ENCODE data around the gene SDHAF4. TPM values are rescaled to one million over a fixed set of nuclear protein-coding genes. Genes with fewer than 3 reads are reported as not detected.
A peak's percentile ranks its signal among the peaks of the same experiment; 100 is the strongest.

SDHAF4 gene
- total and polyA plus RNA-seq, 2 of the 13 experiments (the other 11 are each of a cell fraction or from before 2014, with no cell fraction given) = 7.5 to 10.8 TPM

DNA sequence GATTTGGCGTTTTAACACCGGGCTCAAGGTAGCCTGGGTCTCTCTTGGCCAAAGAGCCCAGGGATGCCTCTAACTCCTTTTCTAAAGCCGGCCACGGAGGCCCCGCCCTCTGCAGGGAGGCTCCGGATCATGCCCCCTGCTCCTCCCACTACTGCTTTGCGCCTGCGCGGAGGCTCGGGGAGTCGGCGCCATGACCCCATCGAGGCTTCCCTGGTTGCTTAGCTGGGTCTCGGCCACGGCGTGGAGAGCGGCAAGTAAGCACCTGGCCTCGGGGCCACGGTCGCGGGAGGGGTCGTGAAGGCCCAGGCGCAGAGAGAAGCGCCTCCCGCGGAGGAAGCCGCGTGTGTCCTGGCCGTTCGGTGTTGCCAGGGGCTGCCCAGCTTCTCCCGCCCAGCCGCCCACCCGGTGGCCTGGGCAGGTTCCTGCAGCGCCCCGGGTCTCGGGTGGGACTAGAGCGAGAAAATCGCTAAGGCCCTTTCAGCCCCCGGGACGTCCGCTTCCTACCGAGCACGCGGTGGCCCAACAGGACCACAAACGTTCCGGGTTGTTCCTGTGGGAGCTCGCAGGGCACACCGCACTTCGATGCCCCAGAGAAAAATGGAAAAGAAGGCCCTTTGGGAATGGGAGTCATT lies at the start of gene SDHAF4 (continued):
- TF ChIP-seq, protein P1, sequence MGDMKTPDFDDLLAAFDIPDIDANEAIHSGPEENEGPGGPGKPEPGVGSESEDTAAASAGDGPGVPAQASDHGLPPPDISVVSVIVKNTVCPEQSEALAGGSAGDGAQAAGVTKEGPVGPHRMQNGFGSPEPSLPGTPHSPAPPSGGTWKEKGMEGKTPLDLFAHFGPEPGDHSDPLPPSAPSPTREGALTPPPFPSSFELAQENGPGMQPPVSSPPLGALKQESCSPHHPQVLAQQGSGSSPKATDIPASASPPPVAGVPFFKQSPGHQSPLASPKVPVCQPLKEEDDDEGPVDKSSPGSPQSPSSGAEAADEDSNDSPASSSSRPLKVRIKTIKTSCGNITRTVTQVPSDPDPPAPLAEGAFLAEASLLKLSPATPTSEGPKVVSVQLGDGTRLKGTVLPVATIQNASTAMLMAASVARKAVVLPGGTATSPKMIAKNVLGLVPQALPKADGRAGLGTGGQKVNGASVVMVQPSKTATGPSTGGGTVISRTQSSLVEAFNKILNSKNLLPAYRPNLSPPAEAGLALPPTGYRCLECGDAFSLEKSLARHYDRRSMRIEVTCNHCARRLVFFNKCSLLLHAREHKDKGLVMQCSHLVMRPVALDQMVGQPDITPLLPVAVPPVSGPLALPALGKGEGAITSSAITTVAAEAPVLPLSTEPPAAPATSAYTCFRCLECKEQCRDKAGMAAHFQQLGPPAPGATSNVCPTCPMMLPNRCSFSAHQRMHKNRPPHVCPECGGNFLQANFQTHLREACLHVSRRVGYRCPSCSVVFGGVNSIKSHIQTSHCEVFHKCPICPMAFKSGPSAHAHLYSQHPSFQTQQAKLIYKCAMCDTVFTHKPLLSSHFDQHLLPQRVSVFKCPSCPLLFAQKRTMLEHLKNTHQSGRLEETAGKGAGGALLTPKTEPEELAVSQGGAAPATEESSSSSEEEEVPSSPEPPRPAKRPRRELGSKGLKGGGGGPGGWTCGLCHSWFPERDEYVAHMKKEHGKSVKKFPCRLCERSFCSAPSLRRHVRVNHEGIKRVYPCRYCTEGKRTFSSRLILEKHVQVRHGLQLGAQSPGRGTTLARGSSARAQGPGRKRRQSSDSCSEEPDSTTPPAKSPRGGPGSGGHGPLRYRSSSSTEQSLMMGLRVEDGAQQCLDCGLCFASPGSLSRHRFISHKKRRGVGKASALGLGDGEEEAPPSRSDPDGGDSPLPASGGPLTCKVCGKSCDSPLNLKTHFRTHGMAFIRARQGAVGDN (CRISPR knock-in tag; IDR thresholded peaks at IDR 0.05) = peak; percentile 97
- TF ChIP-seq, protein P2, sequence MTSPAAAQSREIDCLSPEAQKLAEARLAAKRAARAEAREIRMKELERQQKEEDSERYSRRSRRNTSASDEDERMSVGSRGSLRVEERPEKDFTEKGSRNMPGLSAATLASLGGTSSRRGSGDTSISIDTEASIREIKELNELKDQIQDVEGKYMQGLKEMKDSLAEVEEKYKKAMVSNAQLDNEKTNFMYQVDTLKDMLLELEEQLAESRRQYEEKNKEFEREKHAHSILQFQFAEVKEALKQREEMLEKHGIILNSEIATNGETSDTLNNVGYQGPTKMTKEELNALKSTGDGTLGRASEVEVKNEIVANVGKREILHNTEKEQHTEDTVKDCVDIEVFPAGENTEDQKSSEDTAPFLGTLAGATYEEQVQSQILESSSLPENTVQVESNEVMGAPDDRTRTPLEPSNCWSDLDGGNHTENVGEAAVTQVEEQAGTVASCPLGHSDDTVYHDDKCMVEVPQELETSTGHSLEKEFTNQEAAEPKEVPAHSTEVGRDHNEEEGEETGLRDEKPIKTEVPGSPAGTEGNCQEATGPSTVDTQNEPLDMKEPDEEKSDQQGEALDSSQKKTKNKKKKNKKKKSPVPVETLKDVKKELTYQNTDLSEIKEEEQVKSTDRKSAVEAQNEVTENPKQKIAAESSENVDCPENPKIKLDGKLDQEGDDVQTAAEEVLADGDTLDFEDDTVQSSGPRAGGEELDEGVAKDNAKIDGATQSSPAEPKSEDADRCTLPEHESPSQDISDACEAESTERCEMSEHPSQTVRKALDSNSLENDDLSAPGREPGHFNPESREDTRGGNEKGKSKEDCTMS (CRISPR knock-in tag; conservative IDR thresholded peaks at IDR 0.05) = no peak
- TF ChIP-seq, protein P3, sequence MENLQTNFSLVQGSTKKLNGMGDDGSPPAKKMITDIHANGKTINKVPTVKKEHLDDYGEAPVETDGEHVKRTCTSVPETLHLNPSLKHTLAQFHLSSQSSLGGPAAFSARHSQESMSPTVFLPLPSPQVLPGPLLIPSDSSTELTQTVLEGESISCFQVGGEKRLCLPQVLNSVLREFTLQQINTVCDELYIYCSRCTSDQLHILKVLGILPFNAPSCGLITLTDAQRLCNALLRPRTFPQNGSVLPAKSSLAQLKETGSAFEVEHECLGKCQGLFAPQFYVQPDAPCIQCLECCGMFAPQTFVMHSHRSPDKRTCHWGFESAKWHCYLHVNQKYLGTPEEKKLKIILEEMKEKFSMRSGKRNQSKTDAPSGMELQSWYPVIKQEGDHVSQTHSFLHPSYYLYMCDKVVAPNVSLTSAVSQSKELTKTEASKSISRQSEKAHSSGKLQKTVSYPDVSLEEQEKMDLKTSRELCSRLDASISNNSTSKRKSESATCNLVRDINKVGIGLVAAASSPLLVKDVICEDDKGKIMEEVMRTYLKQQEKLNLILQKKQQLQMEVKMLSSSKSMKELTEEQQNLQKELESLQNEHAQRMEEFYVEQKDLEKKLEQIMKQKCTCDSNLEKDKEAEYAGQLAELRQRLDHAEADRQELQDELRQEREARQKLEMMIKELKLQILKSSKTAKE (CRISPR knock-in tag; IDR thresholded peaks at IDR 0.05; ENCODE audit: borderline replicate concordance) = no peak
- TF ChIP-seq THYN1 (CRISPR knock-in tag; IDR thresholded peaks at IDR 0.05; ENCODE audit: borderline replicate concordance, low read depth) (no peak), MEIS2 (CRISPR knock-in tag; IDR thresholded peaks at IDR 0.05) (no peak), TSC22D2 (CRISPR knock-in tag; IDR thresholded peaks at IDR 0.05; ENCODE audit: borderline replicate concordance) (peak; percentile 59; the same call in 1 of the 2 replicates), NPAS2 (CRISPR knock-in tag; IDR thresholded peaks at IDR 0.05; ENCODE audit: borderline replicate concordance) (no peak), HOXA3 (CRISPR knock-in tag; IDR thresholded peaks at IDR 0.05) (peak; percentile 64; the same call in 1 of the 2 replicates), NCOA5 (CRISPR knock-in tag; IDR thresholded peaks at IDR 0.05) (no peak), ZNF557 (CRISPR knock-in tag; IDR thresholded peaks at IDR 0.05) (no peak), ZNF562 (CRISPR knock-in tag; IDR thresholded peaks at IDR 0.05; ENCODE audit: borderline replicate concordance) (no peak), ZNF737 (CRISPR knock-in tag; IDR thresholded peaks at IDR 0.05; ENCODE audit: borderline replicate concordance) (no peak), ZEB1 (IDR thresholded peaks at IDR 0.05; ENCODE audit: insufficient replicate concordance, low read depth) (no peak), ZNF234 (CRISPR knock-in tag; conservative IDR thresholded peaks at IDR 0.05) (no peak), DR1 (CRISPR knock-in tag; IDR thresholded peaks at IDR 0.05) (peak; percentile 77), SRY (CRISPR knock-in tag; IDR thresholded peaks at IDR 0.05) (peak; percentile 82), CREM (IDR thresholded peaks at IDR 0.05) (no peak), CREM (CRISPR knock-in tag; IDR thresholded peaks at IDR 0.05) (no peak)

All from HepG2 (cell line).